Small intestine (tissue), 7 donors: Measurements from ENCODE around the gene CFAP46. TPM values are rescaled to one million over a fixed set of nuclear protein-coding genes. Genes with fewer than 3 reads are reported as not detected.
"Not testable (repeated sequence)": the region's sequence is repeated elsewhere in the genome, so short reads cannot be mapped to it uniquely, and the experiment has no call there.

Source experiments
- DNase-seq, 2 donors: peaks; one replicate each; pipeline versions ENCODE4 v3.0.0 to v3.0.0-alpha.2; 2013
- FAIRE-seq: peaks from 2 replicates; lab custom pipeline; 2012; peaks lifted over from hg19 to GRCh38; lab: Jason Lieb, UNC
- H3K27ac ChIP-seq, 3 donors: one replicate each; pipeline ENCODE4 v1.5.1; 2013; ENCODE audit warnings: low read length in 2 of 3, mild to moderate bottlenecking in 2 of 3, control low read depth in 1 of 3, inconsistent platforms in 1 of 3, low read depth in 1 of 3, moderate library complexity in 1 of 3
- H3K27me3 ChIP-seq, 3 donors: one replicate each; pipeline ENCODE4 v1.6.1; 2013; ENCODE audit warnings: low read length in 3 of 3, inconsistent platforms in 1 of 3; ENCODE audit not compliant: control insufficient read depth in 3 of 3, insufficient read depth in 3 of 3
- H3K36me3 ChIP-seq, 3 donors: one replicate each; pipeline ENCODE4 v1.6.1; 2013; ENCODE audit warnings: low read length in 3 of 3, inconsistent platforms in 1 of 3, low read depth in 1 of 3, mild to moderate bottlenecking in 1 of 3, moderate library complexity in 1 of 3; ENCODE audit not compliant: control insufficient read depth in 3 of 3, insufficient read depth in 2 of 3
- H3K4me1 ChIP-seq, 3 donors: one replicate each; pipeline ENCODE4 v1.6.1; 2013; ENCODE audit warnings: low read length in 2 of 3, inconsistent platforms in 1 of 3, low read depth in 1 of 3, mild to moderate bottlenecking in 1 of 3, moderate library complexity in 1 of 3; ENCODE audit not compliant: control insufficient read depth in 3 of 3, insufficient read depth in 2 of 3
- H3K4me3 ChIP-seq, 3 donors: one replicate each; pipeline ENCODE4 v1.5.1; 2013; ENCODE audit warnings: low read length in 3 of 3, control low read depth in 1 of 3, inconsistent platforms in 1 of 3, low read depth in 1 of 3, mild to moderate bottlenecking in 1 of 3, moderate library complexity in 1 of 3
- H3K9me3 ChIP-seq, 2 donors: one replicate each; pipeline ENCODE4 v1.6.1; 2013; ENCODE audit warnings: low read depth in 1 of 2, low read length in 1 of 2; ENCODE audit not compliant: control insufficient read depth in 2 of 2, insufficient read depth in 1 of 2
- WGBS, 3 donors: extraction: QIAGEN DNeasy Blood & Tissue Kit; methylation state at CpG; one replicate each; pipeline ENCODE4 v1.1.7; 2013; 5-methylcytosine and 5-hydroxymethylcytosine counted together
- polyA plus RNA-seq, 4 donors: library from polyadenylated mRNA; stranded (reverse) in 3 of 4; unstranded in 1 of 4; fragments of 200-250 nt in 3 of 4; fragments of 120-200 nt in 1 of 4; gene quantifications; one replicate each; pipeline versions ENCODE4 v1.2.1 to v1.2.3, GENCODE V29; 2013
- donor health status: healthy with polysubstance abuse.
- donor health status: control.
- donor health status: control.
- donor health status: Bipolar disorder and iron deficiency.
- donor health status: healthy.

CFAP46 gene
- polyA plus RNA-seq, 4 donors, result 0.27 to 0.43 TPM; not detected in 2

GRCh38 chr10:132892004-132892403 lies 50.4 kb downstream of the CFAP46 start:
- 67 to 78% (median 72%) methylated on average over 12 of the region's 12 CpGs for WGBS, 3 donors
- H3K27ac ChIP-seq, result no peak overlapping the region
- H3K36me3 ChIP-seq, result no peaks in the 10 kb centered on the region
- H3K9me3 ChIP-seq, result no peaks in the 10 kb centered on the region
- H3K4me3 ChIP-seq, result no peak overlapping the region
- DNase-seq (no peak), FAIRE-seq (no peak)
- H3K4me1 ChIP-seq, result no peaks in the 10 kb centered on the region
- H3K27me3 ChIP-seq, result peaks cover 0 to 4% (median 4%) of the 10 kb centered on the region in 3 donors

GRCh38 chr10:132891368-132891767 lies 51.0 kb downstream of the CFAP46 start:
- WGBS, 3 donors, result 81 to 92% (median 88%) methylated on average over 6 of the region's 6 CpGs
- Histone ChIP-seq H3K27ac (no peak overlapping the region), H3K4me1 (no peaks in the 10 kb centered on the region), H3K36me3 (no peaks in the 10 kb centered on the region), H3K4me3 (no peak overlapping the region), H3K9me3 (no peaks in the 10 kb centered on the region), H3K27me3 (peaks cover 0 to 4% (median 4%) of the 10 kb centered on the region in 3 donors)
- no peak for FAIRE-seq
- no peak for DNase-seq

GRCh38 chr10:132890301-132890700 lies 52.1 kb downstream of the CFAP46 start:
- Histone ChIP-seq H3K4me3 (no peak overlapping the region), H3K9me3 (no peaks in the 10 kb centered on the region), H3K27me3 (peaks cover 0 to 4% (median 3%) of the 10 kb centered on the region in 3 donors), H3K36me3 (no peaks in the 10 kb centered on the region), H3K4me1 (no peaks in the 10 kb centered on the region), H3K27ac (no peak overlapping the region)
- FAIRE-seq (no peak), DNase-seq (no peak)
- WGBS, 3 donors, result 65 to 69% (median 66%) methylated on average over 9 of the region's 9 CpGs

GRCh38 chr10:132889556-132889955 lies 52.8 kb downstream of the CFAP46 start:
- 62 to 66% (median 63%) methylated on average over 16 of the region's 16 CpGs for WGBS, 3 donors
- FAIRE-seq, result no peak

GRCh38 chr10:132888898-132889490 lies 53.4 kb downstream of the CFAP46 start:
- DNase-seq (no peak), FAIRE-seq (no peak)
- Histone ChIP-seq H3K27ac (no peak overlapping the region), H3K9me3 (no peaks in the 10 kb centered on the region), H3K27me3 (peaks cover 0 to 4% (median 3%) of the 10 kb centered on the region in 3 donors), H3K36me3 (no peaks in the 10 kb centered on the region), H3K4me1 (no peaks in the 10 kb centered on the region), H3K4me3 (no peak overlapping the region)
- WGBS, 3 donors, result 68 to 74% (median 72%) methylated on average over 16 of the region's 16 CpGs

More at GRCh38 chr10:132889556-132889955, 52.8 kb downstream of the CFAP46 start:
- peaks cover 0 to 4% (median 3%) of the 10 kb centered on the region in 3 donors for H3K27me3 ChIP-seq
- no peak overlapping the region for H3K4me3 ChIP-seq
- no peaks in the 10 kb centered on the region for H3K4me1 ChIP-seq
- no peak for DNase-seq
- no peak overlapping the region for H3K27ac ChIP-seq
- no peaks in the 10 kb centered on the region for H3K9me3 ChIP-seq
- H3K36me3 ChIP-seq, result no peaks in the 10 kb centered on the region

- not testable (repeated sequence) for H3K9me3 ChIP-seq, H3K36me3 ChIP-seq, H3K4me3 ChIP-seq, H3K27ac ChIP-seq, DNase-seq, H3K4me1 ChIP-seq, H3K27me3 ChIP-seq, FAIRE-seq
- 84 to 92% (median 92%) methylated on average over 9 to 16 of the region's 16 CpGs for WGBS, 3 donors
These were observed 53.9 kb downstream of the CFAP46 start for GRCh38 chr10:132888446-132888845.

- no peaks in the 10 kb centered on the region for H3K9me3 ChIP-seq
- WGBS, 3 donors, result 60 to 67% (median 65%) methylated on average over 33 to 35 of the region's 35 CpGs
- no peak overlapping the region for H3K27ac ChIP-seq
- H3K27me3 ChIP-seq, result peaks cover 0 to 3% (median 0%) of the 10 kb centered on the region in 3 donors
- no peak overlapping the region for H3K4me3 ChIP-seq
- peak in 1 of 2 donors; percentile 24 for DNase-seq
- FAIRE-seq, result no peak
- H3K36me3 ChIP-seq, result no peaks in the 10 kb centered on the region
- H3K4me1 ChIP-seq, result no peaks in the 10 kb centered on the region
These were observed 55.9 kb downstream of the CFAP46 start for GRCh38 chr10:132886211-132887099.

GRCh38 chr10:132885451-132886210 lies 56.7 kb downstream of the CFAP46 start:
- H3K4me3 ChIP-seq, result no peak overlapping the region
- H3K9me3 ChIP-seq, result no peaks in the 10 kb centered on the region
- H3K27me3 ChIP-seq, result no peaks in the 10 kb centered on the region
- H3K4me1 ChIP-seq, result no peaks in the 10 kb centered on the region
- H3K36me3 ChIP-seq, result no peaks in the 10 kb centered on the region
- DNase-seq (no peak), FAIRE-seq (no peak)
- 80 to 83% (median 81%) methylated on average over 24 to 31 of the region's 31 CpGs for WGBS, 3 donors
- H3K27ac ChIP-seq, result no peak overlapping the region
